Measurements from ENCODE around the gene HOXC11.

The HOXC11 gene

GRCh38 chr12:53997204-53998109 lies 24.5 kb downstream of the HOXC11 start:
- DNase-seq (ENCODE audit: low read depth in 2 of 2): no peak

- DNase-seq (ENCODE audit: low read depth in 2 of 2): no peak
These were observed 25.4 kb downstream of the HOXC11 start for GRCh38 chr12:53998110-53998899.

GRCh38 chr12:53998900-53999236 lies 25.9 kb downstream of the HOXC11 start:
- DNase-seq (ENCODE audit: low read depth in 2 of 2): no peak

GRCh38 chr12:53999559-54000115 lies 26.7 kb downstream of the HOXC11 start:
- DNase-seq (ENCODE audit: low read depth in 2 of 2): no peak

- DNase-seq (ENCODE audit: low read depth in 2 of 2): no peak
These were observed 27.5 kb downstream of the HOXC11 start, which contains the start of gene HOXC9 for GRCh38 chr12:54000116-54001114. HOXC9 (plus strand) TSS chr12:54000161; CDS start chr12:54000189, 28 bp downstream.

GRCh38 chr12:54001283-54002187 lies 28.6 kb downstream of the HOXC11 start:
- no peak for DNase-seq (ENCODE audit: low read depth in 2 of 2)

- DNase-seq (ENCODE audit: low read depth in 2 of 2): no peak
These were observed 29.5 kb downstream of the HOXC11 start for GRCh38 chr12:54002278-54002914.

GRCh38 chr12:54002915-54003389 lies 30.0 kb downstream of the HOXC11 start:
- no peak for DNase-seq (ENCODE audit: low read depth in 2 of 2)

- DNase-seq (ENCODE audit: low read depth in 2 of 2): no peak
These were observed 30.7 kb downstream of the HOXC11 start for GRCh38 chr12:54003625-54004024.

GRCh38 chr12:54004063-54004840 lies 31.3 kb downstream of the HOXC11 start:
- no peak for DNase-seq (ENCODE audit: low read depth in 2 of 2)

- no peak for DNase-seq (ENCODE audit: low read depth in 2 of 2)
These were observed 32.1 kb downstream of the HOXC11 start for GRCh38 chr12:54004841-54005530.

GRCh38 chr12:54005531-54005852 lies 32.6 kb downstream of the HOXC11 start:
- DNase-seq (ENCODE audit: low read depth in 2 of 2): no peak

- peak; percentile 62 to 64 for DNase-seq (ENCODE audit: low read depth in 2 of 2)
These were observed 33.1 kb downstream of the HOXC11 start for GRCh38 chr12:54005853-54006558.

GRCh38 chr12:54006559-54007220 lies 33.8 kb downstream of the HOXC11 start:
- no peak for DNase-seq (ENCODE audit: low read depth in 2 of 2)

GRCh38 chr12:54007538-54008259 lies 34.8 kb downstream of the HOXC11 start:
- no peak for DNase-seq (ENCODE audit: low read depth in 2 of 2)

GRCh38 chr12:54008260-54008552 lies 35.3 kb downstream of the HOXC11 start:
- no peak for DNase-seq (ENCODE audit: low read depth in 2 of 2)

Measured in stimulated activated CD8-positive, alpha-beta memory T cell treated with anti-CD3 and anti-CD28 coated beads, Interleukin-7, amount 100 ng/mL, for 4 hours (primary cell).